IMR-90 (cell line): ENCODE data around the gene H6PD. TPM values are rescaled to one million over a fixed set of nuclear protein-coding genes. Genes with fewer than 3 reads are reported as not detected.

Experiments used
- ATAC-seq: fragments of 200-7000 bp; cut with Tn5 transposase; 2 replicates; pipeline ENCODE4 v1.9.1; 2020; ENCODE audit warnings: low read depth, mild to moderate bottlenecking, moderate library complexity
- BruUV-seq: library from RNA; stranded (reverse); fragments of 400-500 nt; replicated peaks from 2 replicates; lab custom pipeline; 2021; lab: Mats Ljungman, UMichigan
- CTCF ChIA-PET: fragments of 300-600 bp; formaldehyde crosslinking; extraction: SDS; loops from one replicate; lab custom pipeline; 2021; ENCODE audit warnings: antibody characterized with exemption; lab: Yijun Ruan, JAX
- POLR2A ChIA-PET: fragments of 300-600 bp; sonication (Branson Sonifier 250); formaldehyde crosslinking; loops from one replicate; lab custom pipeline; 2022; ENCODE audit warnings: antibody characterized with exemption; ENCODE audit not compliant: unreplicated experiment; lab: Charles Lee
- DNase-seq: peaks from one replicate; pipeline ENCODE4 v3.0.0; 2013
- H2AFZ ChIP-seq: replicated peaks from 2 replicates; pipeline ENCODE3; 2013; ENCODE audit warnings: low read length, mild to moderate bottlenecking; ENCODE audit not compliant: poor library complexity
- H2AK5ac ChIP-seq: 2 replicates; pipeline ENCODE4 v1.6.1; 2013; ENCODE audit warnings: low read depth, low read length, inconsistent platforms
- H2AK9ac ChIP-seq: replicated peaks from 2 replicates; pipeline ENCODE3; 2013; ENCODE audit warnings: mild to moderate bottlenecking, low read depth, low read length, moderate library complexity; ENCODE audit not compliant: poor library complexity
- H2BK120ac ChIP-seq: 2 replicates; pipeline ENCODE4 v1.6.1; 2013; ENCODE audit warnings: low read depth, low read length, inconsistent platforms
- H2BK15ac ChIP-seq: 3 replicates; pipeline ENCODE4 v1.6.1; 2013; ENCODE audit warnings: low read depth, low read length, inconsistent platforms
- H2BK20ac ChIP-seq: 2 replicates; pipeline ENCODE4 v1.6.1; 2013; ENCODE audit warnings: low read depth, mild to moderate bottlenecking, inconsistent platforms, low read length, moderate library complexity
- H2BK5ac ChIP-seq: 2 replicates; pipeline ENCODE4 v1.6.1; 2013; ENCODE audit warnings: mild to moderate bottlenecking, low read depth, low read length, inconsistent platforms; ENCODE audit not compliant: poor library complexity, severe bottlenecking
- H3K14ac ChIP-seq: replicated peaks from 2 replicates; pipeline ENCODE4 v1.6.1; 2013; ENCODE audit warnings: low read depth, low read length, inconsistent platforms
- H3K18ac ChIP-seq: 2 replicates; pipeline ENCODE4 v1.6.1; 2013; ENCODE audit warnings: low read depth, low read length, control low read depth
- H3K23ac ChIP-seq: 2 replicates; pipeline ENCODE4 v1.6.1; 2013; ENCODE audit warnings: low read depth, low read length, inconsistent platforms
- H3K27ac ChIP-seq: 2 replicates; pipeline ENCODE4 v1.5.1; 2013; ENCODE audit warnings: mild to moderate bottlenecking, control low read depth, low read length; ENCODE audit not compliant: insufficient read depth
- H3K27me3 ChIP-seq: 2 replicates; pipeline ENCODE4 v1.6.1; 2013; ENCODE audit warnings: low read length; ENCODE audit not compliant: control insufficient read depth, insufficient read depth
- H3K36me3 ChIP-seq: 2 replicates; pipeline ENCODE4 v1.6.1; 2013; ENCODE audit warnings: low read length, mixed read lengths; ENCODE audit not compliant: control insufficient read depth, insufficient read depth
- H3K4ac ChIP-seq: 2 replicates; pipeline ENCODE4 v1.6.1; 2013; ENCODE audit warnings: low read depth, low read length, inconsistent platforms
- H3K4me1 ChIP-seq: 2 replicates; pipeline ENCODE4 v1.6.1; 2013; ENCODE audit warnings: low read length, mixed read lengths; ENCODE audit not compliant: control insufficient read depth, insufficient read depth
- H3K4me2 ChIP-seq: 2 replicates; pipeline ENCODE4 v1.6.1; 2013; ENCODE audit warnings: low read depth, mild to moderate bottlenecking, control low read depth, low read length, moderate library complexity
- H3K4me3 ChIP-seq: 2 replicates; pipeline ENCODE4 v1.5.1; 2013; ENCODE audit warnings: low read depth, mild to moderate bottlenecking, control low read depth, low read length, moderate library complexity; ENCODE audit not compliant: insufficient read depth
- H3K56ac ChIP-seq: 2 replicates; pipeline ENCODE4 v1.6.1; 2013; ENCODE audit warnings: low read length, inconsistent platforms; ENCODE audit not compliant: insufficient read depth; ENCODE audit errors: extremely low read depth
- H3K79me1 ChIP-seq, 2 experiments: 2 replicates each; pipeline ENCODE4 v1.6.1; 2013; ENCODE audit warnings: low read length in 2 of 2, inconsistent platforms in 1 of 2, low read depth in 1 of 2
- H3K9ac ChIP-seq: 2 replicates; pipeline ENCODE4 v1.6.1; 2013; ENCODE audit warnings: low read depth, low read length, control low read depth
- H3K9me1 ChIP-seq: 2 replicates; pipeline ENCODE4 v1.6.1; 2013; ENCODE audit warnings: low read length, inconsistent platforms; ENCODE audit not compliant: insufficient read depth
- H3K9me3 ChIP-seq: 2 replicates; pipeline ENCODE4 v1.6.1; 2013; ENCODE audit warnings: low read length; ENCODE audit not compliant: control insufficient read depth, insufficient read depth
- H4K20me1 ChIP-seq: 2 replicates; pipeline ENCODE4 v1.6.1; 2013; ENCODE audit warnings: low read length, inconsistent platforms; ENCODE audit not compliant: insufficient read depth
- H4K5ac ChIP-seq: 2 replicates; pipeline ENCODE4 v1.6.1; 2013; ENCODE audit warnings: mild to moderate bottlenecking, low read depth, low read length, control low read depth
- H4K8ac ChIP-seq, 2 experiments: 2 replicates each; pipeline ENCODE4 v1.6.1; 2013; ENCODE audit warnings: low read depth in 2 of 2, low read length in 2 of 2, control low read depth in 1 of 2, inconsistent platforms in 1 of 2
- H4K91ac ChIP-seq: 2 replicates; pipeline ENCODE4 v1.6.1; 2013; ENCODE audit warnings: low read depth, low read length, inconsistent platforms; ENCODE audit not compliant: insufficient read depth
- BHLHE40 ChIP-seq: fragments of 150-350 bp; IDR thresholded peaks from 2 replicates; pipeline ENCODE4 v1.6.1; 2016; ENCODE audit warnings: mild to moderate bottlenecking, low read depth, low read length
- CEBPB ChIP-seq: IDR thresholded peaks from 2 replicates; pipeline ENCODE4 v1.6.1; 2012; ENCODE audit warnings: low read depth, low read length, improper control_type of control experiment
- CHD1 ChIP-seq: IDR thresholded peaks from 2 replicates; pipeline ENCODE4 v1.6.1; 2012; ENCODE audit warnings: low read depth, low read length, improper control_type of control experiment
- ELK1 ChIP-seq: fragments of 150-350 bp; IDR thresholded peaks from 2 replicates; pipeline ENCODE4 v1.6.1; 2016; ENCODE audit warnings: low read depth, mild to moderate bottlenecking, low read length, moderate library complexity, borderline replicate concordance
- FOS ChIP-seq: fragments of 150-350 bp; IDR thresholded peaks from 2 replicates; pipeline ENCODE4 v1.6.1; 2016; ENCODE audit warnings: low read depth, low read length
- MAFK ChIP-seq: IDR thresholded peaks from 2 replicates; pipeline ENCODE4 v1.6.1; 2012; ENCODE audit warnings: low read depth, low read length, improper control_type of control experiment
- MAZ ChIP-seq: IDR thresholded peaks from 2 replicates; pipeline ENCODE4 v1.6.1; 2012; ENCODE audit warnings: low read depth, mild to moderate bottlenecking, low read length, improper control_type of control experiment, moderate library complexity, borderline replicate concordance
- MXI1 ChIP-seq: IDR thresholded peaks from 2 replicates; pipeline ENCODE4 v1.6.1; 2012; ENCODE audit warnings: low read depth, mild to moderate bottlenecking, low read length, moderate library complexity, borderline replicate concordance
- NFE2L2 ChIP-seq: fragments of 150-350 bp; IDR thresholded peaks from 2 replicates; pipeline ENCODE4 v1.6.1; 2016; ENCODE audit warnings: low read depth, mild to moderate bottlenecking, low read length
- POLR2A ChIP-seq: IDR thresholded peaks from 2 replicates; pipeline ENCODE4 v1.6.1; 2012; ENCODE audit warnings: mild to moderate bottlenecking, low read depth, low read length
- RAD21 ChIP-seq: IDR thresholded peaks from 2 replicates; pipeline ENCODE4 v1.6.1; 2012; ENCODE audit warnings: low read length, improper control_type of control experiment
- RCOR1 ChIP-seq: IDR thresholded peaks from 2 replicates; pipeline ENCODE4 v1.6.1; 2012; ENCODE audit warnings: mild to moderate bottlenecking, low read length, improper control_type of control experiment; ENCODE audit not compliant: insufficient replicate concordance
- RFX5 ChIP-seq: IDR thresholded peaks from 2 replicates; pipeline ENCODE4 v1.8.0; 2012; ENCODE audit warnings: low read depth, mild to moderate bottlenecking, low read length, moderate library complexity
- SMC3 ChIP-seq: fragments of 150-350 bp; IDR thresholded peaks from 2 replicates; pipeline ENCODE4 v1.6.1; 2016; ENCODE audit warnings: low read depth, mild to moderate bottlenecking, antibody characterized with exemption, low read length, moderate library complexity
- USF2 ChIP-seq: fragments of 150-350 bp; IDR thresholded peaks from 2 replicates; pipeline ENCODE4 v1.6.1; 2017; ENCODE audit warnings: mild to moderate bottlenecking, antibody characterized with exemption, low read length, low read depth
- WGBS, 2 experiments: methylation state at CpG; one replicate each; pipeline versions ENCODE4 v1.1.5 to v1.1.7; 2013; ENCODE audit warnings: missing lambda C conversion rate in 2 of 2; ENCODE audit not compliant: insufficient read length in 1 of 2; ENCODE audit errors: extremely low coverage in 2 of 2; 5-methylcytosine and 5-hydroxymethylcytosine counted together
- dilution Hi-C: fragments of 300-500 bp; cut with HindIII; formaldehyde crosslinking; loops from one replicate; pipeline ENCODE4 v1.14.3; 2018; ENCODE audit warnings: low sequenced_read_pairs; ENCODE audit not compliant: unreplicated experiment
- in situ Hi-C: fragments of 300-500 bp; cut with MboI; formaldehyde crosslinking; loops from 3 replicates; pipeline ENCODE4 v1.14.3; 2019; ENCODE audit warnings: low sequenced_read_pairs, inconsistent platforms, mixed read lengths
- intact Hi-C: fragments of 100-400 bp; cut with micrococcal nuclease; formaldehyde crosslinking; loops from 2 replicates; pipeline ENCODE4 v1.10.0; 2022
- polyA plus RNA-seq, 3 experiments: library from polyadenylated mRNA; depleted of rRNA; stranded (reverse); fragments of >200 nt; gene quantifications; 2 replicates each; pipeline ENCODE4 v1.2.3, GENCODE V29; 2012; ENCODE audit warnings: low replicate concordance in 1 of 3
- total RNA-seq: library from RNA; depleted of rRNA; stranded (reverse); fragments of >200 nt; gene quantifications from 2 replicates; pipeline ENCODE4 v1.2.3, GENCODE V29; 2012

Gene H6PD
- total and polyA plus RNA-seq, 2 of the 4 experiments (the other 2 are of a cell fraction) = 9.3 to 22.1 TPM

GRCh38 chr1:9248341-9249262 lies 14.0 kb downstream of the H6PD start:
- ATAC-seq = no peak
- Histone ChIP-seq H3K14ac (no peak overlapping the region), H3K56ac (no peak overlapping the region), H3K9me3 (no peaks in the 10 kb centered on the region), H3K36me3 (peaks cover 17% of the 10 kb centered on the region; the same call in 1 of the 2 replicates), H2AK9ac (no peak overlapping the region), H3K27ac (no peak overlapping the region), H3K18ac (no peak overlapping the region), H2BK120ac (no peak overlapping the region), H2BK20ac (no peak overlapping the region), H3K4me3 (no peak overlapping the region), H2AK5ac (no peak overlapping the region), H3K23ac (no peak overlapping the region), H3K9ac (no peak overlapping the region), H3K4me1 (peaks cover 10% of the 10 kb centered on the region; the same call in 1 of the 2 replicates), H4K8ac (no peak overlapping the region), H2BK15ac (no peak overlapping the region), H3K27me3 (no peaks in the 10 kb centered on the region), H4K20me1 (peaks cover 6% of the 10 kb centered on the region; the same call in 1 of the 2 replicates), H4K91ac (no peak overlapping the region), H4K5ac (no peak overlapping the region), H3K4me2 (no peak overlapping the region), H3K4ac (no peak overlapping the region), H2AFZ (no peak overlapping the region), H2BK5ac (no peak overlapping the region), H3K79me1 (peaks cover 0 to 16% of the 10 kb centered on the region in 2 experiments; a peak in 3 of 4 replicates), H3K9me1 (peaks cover 7% of the 10 kb centered on the region; the same call in 1 of the 2 replicates)
- no CpG with 5 or more reads among the region's 21 CpGs for WGBS, 2 experiments
- DNase-seq = no peak
- intact Hi-C loops (no loop called here), in situ Hi-C loops (no loop called here), dilution Hi-C loops (no loop called here)
- POLR2A ChIA-PET = no interaction called here
- CTCF ChIA-PET = interaction anchor here (1.1 kb wide), 2 partner anchors 10 to 138 kb away, joined by 3 read pairs; no protein-coding TSS in a partner anchor
- no TSS peak for BruUV-seq
- no peak for TF ChIP-seq MXI1
- no peak for TF ChIP-seq SMC3
- TF ChIP-seq RCOR1 = no peak
- no peak for TF ChIP-seq CHD1
- no peak for TF ChIP-seq RFX5
- TF ChIP-seq MAFK = no peak
- no peak for TF ChIP-seq CEBPB
- no peak for TF ChIP-seq BHLHE40
- TF ChIP-seq POLR2A = no peak
- TF ChIP-seq RAD21 = no peak
- TF ChIP-seq NFE2L2 = no peak
- TF ChIP-seq USF2 = no peak
- TF ChIP-seq FOS = no peak
- TF ChIP-seq ELK1 = no peak
- TF ChIP-seq MAZ = no peak
